ENCODE results near the gene NTHL1. TPM values are rescaled to one million over a fixed set of nuclear protein-coding genes. Genes with fewer than 3 reads are reported as not detected.
"Not testable (repeated sequence)": the region's sequence is repeated elsewhere in the genome, so short reads cannot be mapped to it uniquely, and the experiment has no call there.

The NTHL1 gene
- polyA plus RNA-seq, 6 donors from 2014 or later: 21.4 to 38.3 (median 26.0) TPM

- peaks cover 0 to 10% (median 0%) of the 10 kb centered on the region in 3 donors for H3K27me3 Mint-ChIP-seq
- DNase-seq (no peak), ATAC-seq (ENCODE audit: low read depth in 2 of 2) (no peak)
- peaks cover 0 to 6% (median 0%) of the 10 kb centered on the region in 3 donors for H3K4me1 Mint-ChIP-seq
- H3K9me3 Mint-ChIP-seq: no peaks in the 10 kb centered on the region
- H3K4me3 Mint-ChIP-seq: no peak overlapping the region
- no peaks in the 10 kb centered on the region for H3K36me3 Mint-ChIP-seq
- H3K27ac Mint-ChIP-seq: no peak overlapping the region
Measured at GRCh38 chr16:2038382-2039231, 9.0 kb downstream of the NTHL1 start.

- Mint-ChIP-seq H3K36me3 (no peaks in the 10 kb centered on the region), H3K27ac (no peak overlapping the region), H3K9me3 (no peaks in the 10 kb centered on the region), H3K4me3 (no peak overlapping the region), H3K4me1 (peaks cover 0 to under 1% (median 0%) of the 10 kb centered on the region in 3 donors), H3K27me3 (peaks cover 0 to 14% (median 0%) of the 10 kb centered on the region in 3 donors)
- DNase-seq (no peak), ATAC-seq (ENCODE audit: low read depth in 2 of 2) (no peak)
Measured at GRCh38 chr16:2037647-2038381, 9.8 kb downstream of the NTHL1 start.

DNA sequence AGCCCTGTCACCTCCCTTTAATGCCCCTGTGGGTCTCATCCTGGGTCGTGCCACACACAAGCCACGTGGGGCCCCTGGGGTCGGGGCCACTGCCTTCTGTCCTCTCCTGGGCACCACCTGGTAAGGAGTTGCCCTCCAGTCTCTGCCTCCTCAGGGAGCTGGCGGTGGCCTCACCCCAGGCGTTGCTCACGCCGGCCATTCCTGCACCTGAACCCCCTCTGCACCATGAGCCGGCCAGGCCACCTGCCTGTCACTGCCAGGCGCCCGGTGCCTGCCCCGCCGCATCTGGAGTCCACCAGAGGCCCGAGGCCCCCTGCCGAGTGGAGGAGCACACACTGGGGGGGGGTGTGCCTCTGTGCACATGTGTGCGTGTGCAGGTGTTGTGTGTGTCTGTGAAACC is 10.5 kb downstream of the NTHL1 start:
- Mint-ChIP-seq H3K4me1 (no peaks in the 10 kb centered on the region), H3K27ac (no peak overlapping the region), H3K9me3 (no peaks in the 10 kb centered on the region), H3K27me3 (peaks cover 0 to 21% (median 0%) of the 10 kb centered on the region in 3 donors), H3K36me3 (no peaks in the 10 kb centered on the region), H3K4me3 (no peak overlapping the region)
- no peak for DNase-seq
- no peak for ATAC-seq (ENCODE audit: low read depth in 2 of 2)

DNA sequence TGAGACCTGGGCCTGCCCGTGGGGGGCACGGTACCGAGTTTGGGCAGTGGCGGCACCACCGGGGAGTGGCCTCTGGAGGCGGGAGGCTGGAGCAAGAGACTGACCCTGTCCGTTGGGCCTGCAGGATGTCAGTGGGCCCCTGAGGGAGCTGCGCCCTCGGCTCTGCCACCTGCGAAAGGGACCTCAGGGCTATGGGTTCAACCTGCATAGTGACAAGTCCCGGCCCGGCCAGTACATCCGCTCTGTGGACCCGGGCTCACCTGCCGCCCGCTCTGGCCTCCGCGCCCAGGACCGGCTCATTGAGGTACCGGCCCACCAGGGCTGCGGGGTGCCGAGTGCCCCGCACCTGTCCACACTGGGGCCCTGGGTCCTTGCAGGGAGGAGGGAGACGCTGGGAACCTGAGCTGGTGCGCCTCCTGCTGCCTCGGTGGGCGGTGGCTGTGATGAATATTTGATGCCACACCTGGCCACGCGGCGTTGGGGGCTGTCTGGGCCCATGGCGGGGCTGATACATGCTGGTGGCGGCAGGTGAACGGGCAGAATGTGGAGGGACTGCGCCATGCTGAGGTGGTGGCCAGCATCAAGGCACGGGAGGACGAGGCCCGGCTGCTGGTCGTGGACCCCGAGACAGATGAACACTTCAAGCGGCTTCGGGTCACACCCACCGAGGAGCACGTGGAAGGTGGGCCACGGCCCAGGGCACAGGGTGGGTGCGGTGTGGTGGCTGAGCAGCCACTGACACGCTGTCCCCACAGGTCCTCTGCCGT is 11.3 kb downstream of the NTHL1 start:
- Mint-ChIP-seq H3K9me3 (no peaks in the 10 kb centered on the region), H3K36me3 (no peaks in the 10 kb centered on the region), H3K4me3 (peak overlapping the region in 1 of 8 donors; percentile 71), H3K4me1 (no peaks in the 10 kb centered on the region), H3K27ac (no peak overlapping the region), H3K27me3 (peaks cover 0 to 22% (median 0%) of the 10 kb centered on the region in 3 donors)
- DNase-seq (no peak), ATAC-seq (ENCODE audit: low read depth in 2 of 2) (no peak)

DNA sequence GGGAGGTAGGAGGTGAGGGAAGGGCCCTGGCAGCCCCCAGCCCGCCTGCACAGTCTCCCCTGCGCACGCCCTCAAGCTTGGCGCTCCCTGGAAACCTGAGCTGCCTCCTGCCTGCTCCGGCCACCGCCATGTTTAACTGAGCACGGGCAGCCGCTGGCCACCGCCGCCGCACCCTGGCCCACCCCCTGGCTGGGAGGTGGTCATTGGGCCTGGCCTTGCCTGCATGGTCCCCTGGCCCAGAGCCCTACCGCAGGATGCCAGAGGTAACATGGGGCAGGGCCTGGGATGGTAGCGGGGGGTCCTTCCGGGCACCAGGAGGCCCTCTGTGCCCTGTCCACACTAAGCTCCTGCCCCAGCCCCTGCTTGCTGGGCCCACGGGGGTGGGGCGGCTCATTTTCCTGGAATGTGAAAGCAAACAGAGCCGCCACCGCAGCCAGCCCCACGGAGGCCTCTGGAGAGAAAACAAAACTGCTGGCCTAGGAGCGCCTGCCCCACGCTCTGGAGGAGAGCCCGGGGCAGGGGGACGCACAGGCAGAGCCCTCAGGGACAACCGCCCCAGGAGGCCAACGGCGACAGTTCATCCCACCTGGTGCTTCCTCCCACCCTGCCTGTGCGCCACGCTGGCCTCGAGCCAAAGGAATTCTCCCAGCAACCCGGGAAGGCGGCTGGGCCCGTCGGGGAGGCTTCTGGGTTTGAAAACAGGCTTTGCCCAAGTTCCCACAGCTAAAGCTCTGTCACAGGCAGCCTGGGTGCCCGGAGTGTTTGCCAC is 12.0 kb downstream of the NTHL1 start:
- Mint-ChIP-seq H3K4me3 (no peak overlapping the region), H3K36me3 (no peaks in the 10 kb centered on the region), H3K27ac (no peak overlapping the region), H3K27me3 (peaks cover 0 to 22% (median 0%) of the 10 kb centered on the region in 3 donors), H3K4me1 (no peaks in the 10 kb centered on the region), H3K9me3 (no peaks in the 10 kb centered on the region)
- ATAC-seq (ENCODE audit: low read depth in 2 of 2) (no peak), DNase-seq (no peak)

DNA sequence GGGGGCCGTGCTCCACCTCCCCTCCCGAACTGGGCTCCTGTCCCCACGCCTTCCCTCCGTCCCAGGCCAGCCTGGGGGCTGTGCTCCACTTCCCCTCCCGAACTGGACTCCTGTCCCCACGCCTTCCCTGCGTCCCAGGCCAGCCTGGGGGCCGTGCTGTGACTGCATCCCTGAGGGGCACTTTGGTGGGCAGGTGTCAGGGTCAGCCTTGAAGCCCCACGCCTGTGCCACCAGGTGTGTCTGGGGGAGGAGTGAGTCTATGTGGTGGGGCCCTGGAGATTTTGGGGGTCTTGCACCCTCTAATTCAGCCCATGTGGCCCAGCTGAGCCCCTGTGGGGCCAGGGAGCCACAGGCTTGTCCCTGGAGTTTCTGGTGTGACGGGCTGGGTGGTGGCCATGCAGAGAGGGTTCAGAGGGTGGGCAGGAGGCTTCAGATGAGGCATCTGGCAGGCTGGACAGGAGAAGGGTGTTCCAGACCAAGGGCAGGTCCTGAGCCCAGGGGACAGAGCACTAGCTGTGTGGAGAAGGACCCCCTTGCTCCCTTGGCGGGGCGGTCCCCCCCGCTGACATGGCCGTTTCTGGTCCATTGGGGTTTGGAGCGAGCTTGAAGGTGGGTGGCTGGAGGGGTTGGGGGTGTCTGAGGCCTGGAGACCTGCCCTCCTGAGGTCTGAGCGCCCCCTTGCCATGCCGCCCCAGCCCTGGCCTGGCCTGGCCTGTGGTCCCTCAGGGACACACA is 12.8 kb downstream of the NTHL1 start:
- Mint-ChIP-seq H3K36me3 (no peaks in the 10 kb centered on the region), H3K9me3 (no peaks in the 10 kb centered on the region), H3K27me3 (peaks cover 0 to 25% (median 0%) of the 10 kb centered on the region in 3 donors), H3K4me1 (no peaks in the 10 kb centered on the region), H3K27ac (no peak overlapping the region), H3K4me3 (no peak overlapping the region)
- no peak for DNase-seq
- ATAC-seq (ENCODE audit: low read depth in 2 of 2): no peak

DNA sequence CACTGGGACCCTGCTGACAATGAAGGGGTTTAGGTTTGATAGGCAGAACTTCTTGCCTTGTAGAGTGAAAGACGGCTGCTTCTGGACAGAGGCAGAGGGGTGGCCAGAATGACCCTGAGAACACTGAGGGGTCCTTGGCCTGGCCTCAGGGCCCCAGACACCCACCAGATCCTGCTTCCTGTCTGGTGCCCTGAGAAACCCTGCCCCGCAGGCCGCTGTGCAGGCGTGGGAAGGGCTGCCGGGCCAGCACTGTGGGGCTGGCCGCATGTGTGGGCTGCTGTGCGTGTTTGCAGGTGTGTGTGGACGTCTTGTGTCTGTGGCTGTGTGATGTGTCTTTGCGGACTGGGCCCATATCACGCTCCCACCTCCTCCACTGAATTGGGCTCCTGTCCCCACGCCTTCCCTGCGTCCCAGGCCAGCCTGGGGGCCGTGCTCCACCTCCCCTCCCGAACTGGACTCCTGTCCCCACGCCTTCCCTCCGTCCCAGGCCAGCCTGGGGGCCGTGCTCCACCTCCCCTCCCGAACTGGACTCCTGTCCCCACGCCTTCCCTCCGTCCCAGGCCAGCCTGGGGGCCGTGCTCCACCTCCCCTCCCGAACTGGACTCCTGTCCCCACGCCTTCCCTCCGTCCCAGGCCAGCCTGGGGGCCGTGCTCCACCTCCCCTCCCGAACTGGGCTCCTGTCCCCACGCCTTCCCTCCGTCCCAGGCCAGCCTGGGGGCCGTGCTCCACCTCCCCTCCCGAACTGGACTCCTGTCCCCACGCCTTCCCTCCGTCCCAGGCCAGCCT is 13.5 kb downstream of the NTHL1 start:
- H3K36me3 Mint-ChIP-seq; ATAC-seq (ENCODE audit: low read depth in 2 of 2); H3K4me3 Mint-ChIP-seq; H3K9me3 Mint-ChIP-seq; H3K4me1 Mint-ChIP-seq; DNase-seq: not testable (repeated sequence)
- peak overlapping the region in 1 of 6 donors; percentile 34 for H3K27ac Mint-ChIP-seq
- peaks cover 0 to 31% (median under 1%) of the 10 kb centered on the region in 3 donors for H3K27me3 Mint-ChIP-seq

DNA sequence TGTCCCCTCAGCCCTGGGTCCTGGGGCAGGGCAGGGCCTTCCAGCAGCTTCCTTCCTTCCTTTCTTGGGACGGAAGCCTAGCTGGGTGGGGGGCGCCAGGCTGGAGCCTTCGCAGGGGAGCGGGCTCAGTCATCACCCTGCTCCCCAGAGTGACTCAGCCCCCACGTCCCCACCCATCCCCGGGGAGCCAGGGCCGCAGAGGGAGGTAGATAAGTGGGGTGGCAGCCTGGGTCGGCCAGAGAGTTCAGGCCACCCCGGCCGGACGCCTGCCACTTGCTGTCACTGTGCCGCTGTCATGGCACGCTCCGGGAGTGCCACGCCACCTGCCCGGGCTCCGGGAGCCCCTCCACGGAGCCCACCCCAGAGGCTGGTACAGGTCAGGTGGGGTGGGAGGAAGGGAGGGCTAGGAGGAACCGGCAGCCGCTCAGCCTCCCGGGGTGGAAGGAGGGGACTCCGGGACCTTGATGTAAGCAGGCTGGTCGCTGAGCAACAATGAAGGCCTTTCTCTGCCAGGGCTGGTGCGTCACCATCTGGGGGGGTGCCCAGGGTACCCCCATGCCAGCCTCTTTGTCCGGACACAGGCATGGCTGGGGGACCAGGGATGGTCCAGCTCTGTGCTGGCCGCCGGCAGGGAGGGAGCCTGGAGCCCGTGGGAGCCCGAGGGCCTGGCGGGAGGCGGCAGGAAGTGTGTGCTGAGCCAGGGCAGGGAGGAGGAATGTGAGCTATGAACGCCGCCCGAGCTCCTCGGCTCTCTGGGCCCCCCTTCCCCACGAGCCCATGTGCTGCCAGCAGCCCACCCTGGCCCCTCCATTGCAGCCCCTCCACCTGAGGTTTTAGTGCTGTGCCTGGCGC is 14.4 kb downstream of the NTHL1 start:
- Mint-ChIP-seq H3K4me1 (peaks cover 0 to under 1% (median 0%) of the 10 kb centered on the region in 3 donors), H3K27ac (peak overlapping the region in 2 of 6 donors; percentile 34 to 92), H3K4me3 (peak overlapping the region in 1 of 8 donors; percentile 29), H3K36me3 (no peaks in the 10 kb centered on the region), H3K27me3 (peaks cover 0 to 39% (median 8%) of the 10 kb centered on the region in 3 donors), H3K9me3 (no peaks in the 10 kb centered on the region)
- no peak for DNase-seq
- peak; percentile 68 to 71 for ATAC-seq (ENCODE audit: low read depth in 2 of 2)

- DNase-seq (no peak), ATAC-seq (ENCODE audit: low read depth in 2 of 2) (peak; percentile 13 to 29)
- peaks cover 4 to 47% (median 8%) of the 10 kb centered on the region in 3 donors for H3K27me3 Mint-ChIP-seq
- peaks cover 0 to 8% (median 2%) of the 10 kb centered on the region in 3 donors for H3K4me1 Mint-ChIP-seq
- H3K4me3 Mint-ChIP-seq: peak overlapping the region in 1 of 8 donors; percentile 41
- H3K27ac Mint-ChIP-seq: peak overlapping the region in 1 of 6 donors; percentile 79
- no peaks in the 10 kb centered on the region for H3K9me3 Mint-ChIP-seq
- no peaks in the 10 kb centered on the region for H3K36me3 Mint-ChIP-seq
Measured at GRCh38 chr16:2032285-2033056, 15.2 kb downstream of the NTHL1 start.

GRCh38 chr16:2031081-2031577 is 16.5 kb downstream of the NTHL1 start:
- no peaks in the 10 kb centered on the region for H3K9me3 Mint-ChIP-seq
- ATAC-seq (ENCODE audit: low read depth in 2 of 2) (no peak), DNase-seq (no peak)
- peaks cover 6 to 49% (median 8%) of the 10 kb centered on the region in 3 donors for H3K27me3 Mint-ChIP-seq
- no peak overlapping the region for H3K4me3 Mint-ChIP-seq
- H3K36me3 Mint-ChIP-seq: no peaks in the 10 kb centered on the region
- H3K27ac Mint-ChIP-seq: peak overlapping the region in 1 of 6 donors; percentile 19
- peaks cover 0 to 9% (median 4%) of the 10 kb centered on the region in 3 donors for H3K4me1 Mint-ChIP-seq
